GM21423 (cell line): ENCODE measurements around the gene RB1.
"Not testable (repeated sequence)": the region's sequence is repeated elsewhere in the genome, so short reads cannot be mapped to it uniquely, and the experiment has no call there.

Source experiments
- ATAC-seq: cut with Tn5 transposase; IDR thresholded peaks from one replicate; pipeline ENCODE4 v1.9.1; 2021; ENCODE audit warnings: mild to moderate bottlenecking, moderate library complexity; ENCODE audit not compliant: unreplicated experiment

The RB1 gene

DNA sequence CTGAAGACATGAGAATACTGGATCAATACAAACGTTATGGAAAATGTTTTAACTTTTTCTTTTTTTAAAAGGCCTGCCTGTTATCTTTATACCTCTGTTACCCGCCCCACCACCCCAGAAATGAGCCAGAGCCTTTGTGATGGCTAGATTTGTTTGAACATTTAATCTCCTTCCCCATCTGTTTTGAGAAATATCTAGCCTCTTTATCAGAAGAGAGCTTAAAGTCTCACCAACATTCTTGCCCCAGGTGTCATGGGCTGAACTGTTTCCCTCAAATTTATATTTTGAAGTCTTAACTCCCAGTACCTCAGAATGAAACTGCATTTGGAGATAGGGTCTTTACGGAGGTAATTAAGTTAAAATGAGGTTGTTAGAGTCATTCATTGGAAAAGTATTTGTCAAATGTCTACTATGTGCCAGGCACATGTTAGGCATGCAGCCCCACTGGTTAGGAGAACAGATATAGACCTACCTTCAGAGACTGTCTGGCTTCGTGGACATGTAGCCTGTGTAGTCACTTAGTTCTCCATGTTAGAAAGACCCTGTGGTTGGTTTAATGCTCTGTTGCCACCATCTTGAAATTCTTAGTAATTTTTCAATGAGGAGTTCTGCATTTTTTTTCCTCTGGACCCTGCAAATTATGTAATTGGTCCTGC, 6.3 kb upstream of the RB1 start:
- no peak for ATAC-seq

DNA sequence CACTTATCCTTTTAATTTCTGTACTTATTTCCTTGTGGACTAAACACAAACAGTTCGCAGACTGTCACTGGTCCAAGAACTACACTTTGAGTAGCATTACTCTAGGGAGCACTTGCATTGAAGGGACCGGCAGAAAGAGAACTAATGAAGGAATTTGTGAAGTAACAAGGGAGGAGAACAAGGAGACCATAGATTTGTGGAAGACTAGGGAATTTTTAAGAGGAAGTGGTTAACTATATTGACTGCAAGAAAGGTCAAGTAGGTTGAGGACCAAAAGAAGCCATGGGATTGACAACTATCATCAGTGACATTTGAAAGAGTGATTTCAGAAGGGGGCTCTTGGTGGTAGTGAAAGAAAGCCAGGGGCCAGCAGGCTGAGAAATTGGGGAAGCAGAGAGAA, 4.0 kb upstream of the RB1 start:
- ATAC-seq: no peak

DNA sequence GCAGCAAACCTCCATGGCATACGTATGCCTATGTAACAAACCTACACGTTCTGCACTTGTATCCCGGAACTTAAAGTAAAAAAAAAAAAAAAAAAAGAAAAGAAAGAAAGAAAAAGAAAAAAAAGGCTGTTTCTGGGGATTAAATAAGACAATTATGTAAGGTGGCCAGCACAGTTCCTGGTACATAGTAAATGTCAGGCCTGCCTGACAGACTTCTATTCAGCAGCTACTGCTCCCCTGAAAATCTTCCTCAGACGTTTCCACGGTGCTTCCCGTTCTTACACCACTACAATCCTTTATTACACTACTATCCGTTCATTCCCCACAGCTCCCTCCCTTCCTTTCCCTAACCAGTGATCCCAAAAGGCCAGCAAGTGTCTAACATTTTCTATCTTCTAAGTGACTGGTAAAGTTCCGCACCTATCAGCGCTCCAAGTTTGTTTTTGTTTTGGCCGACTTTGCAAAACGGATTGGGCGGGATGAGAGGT, 636 bp upstream of the RB1 start:
- no peak for ATAC-seq

DNA sequence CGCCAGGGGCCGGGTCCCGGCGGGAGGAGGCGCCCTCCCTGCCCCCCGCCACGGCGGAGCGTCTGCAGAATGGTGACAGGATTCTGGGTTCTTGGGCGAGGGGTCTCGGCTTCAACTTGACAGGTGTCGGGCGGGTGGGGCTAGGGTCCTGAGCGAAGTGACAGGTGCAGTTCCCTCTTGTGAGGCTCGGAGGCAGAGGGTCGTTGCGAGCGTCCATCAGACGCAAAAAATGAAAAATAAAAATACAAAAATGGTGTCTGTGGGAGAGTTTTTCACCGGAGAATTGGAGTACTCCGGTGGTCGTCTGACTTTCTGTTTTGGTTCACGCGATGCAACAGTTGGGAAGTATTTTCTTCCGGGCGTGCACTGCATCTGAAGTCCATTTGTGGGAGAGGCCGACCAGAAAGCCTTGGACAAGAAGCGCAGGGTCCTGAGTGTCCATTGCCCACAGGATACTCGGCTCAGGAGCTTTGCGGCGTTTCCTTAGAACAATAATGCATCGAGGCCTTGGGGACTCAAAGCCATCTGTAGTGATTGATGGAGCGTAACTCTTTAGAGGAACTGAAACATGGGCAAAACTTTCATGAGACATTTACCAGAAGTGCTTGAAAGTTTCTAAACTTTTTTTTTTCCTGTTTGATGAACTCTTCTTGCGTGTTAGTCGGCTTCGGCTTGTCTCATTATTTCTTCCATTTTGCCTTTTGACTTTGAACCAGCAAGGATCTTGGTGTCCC, 759 bp downstream of the RB1 start:
- ATAC-seq: peak; percentile 71

DNA sequence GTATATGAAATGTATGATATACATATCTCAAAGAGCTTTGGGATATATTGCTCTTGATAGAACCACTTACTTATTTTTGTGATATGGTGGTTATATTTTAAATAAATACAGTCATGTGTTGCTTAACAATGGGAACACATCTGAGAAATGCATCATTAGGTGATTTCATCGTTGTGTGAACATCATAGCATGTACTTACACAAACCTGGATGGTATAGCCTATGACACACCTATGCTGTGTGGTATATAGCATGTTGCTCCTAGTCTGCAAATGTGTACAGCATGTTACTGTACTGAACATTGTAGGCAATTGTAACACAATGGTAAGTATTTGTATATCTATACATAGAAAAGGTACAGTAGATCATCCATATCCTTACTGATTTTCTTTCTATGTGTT, 7.7 kb downstream of the RB1 start:
- ATAC-seq: no peak

DNA sequence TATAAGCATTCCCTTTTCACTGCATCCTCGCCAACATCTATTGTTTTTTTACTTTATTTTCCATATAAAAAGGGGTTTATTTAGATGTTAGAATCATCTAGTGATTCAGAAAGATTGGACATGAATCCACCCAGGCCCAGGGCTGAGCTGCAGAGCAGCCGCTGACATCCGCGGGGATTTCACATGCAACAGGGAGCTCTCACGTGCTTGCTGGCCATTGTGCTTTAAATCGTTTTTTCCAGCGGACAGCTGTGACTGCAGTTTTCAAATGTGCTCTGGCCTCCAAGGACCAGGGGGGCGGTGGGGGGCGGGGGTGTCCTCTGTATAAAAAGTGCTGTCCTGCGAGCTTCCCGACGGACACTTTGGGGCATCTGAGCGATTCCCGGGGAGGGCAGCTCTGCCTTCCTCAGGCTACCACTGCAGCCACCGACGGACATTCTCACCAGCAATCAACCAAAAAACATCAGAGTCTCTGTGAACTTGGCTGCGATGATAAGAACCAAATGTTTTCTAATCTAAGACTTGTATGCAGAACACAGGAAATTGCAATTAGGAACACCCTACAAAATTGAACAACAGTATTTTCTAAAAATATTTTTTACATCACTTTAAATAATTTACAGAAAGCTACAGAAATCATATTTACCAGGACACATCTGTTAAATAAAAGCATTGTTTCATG, 12.6 kb downstream of the RB1 start:
- ATAC-seq: no peak

DNA sequence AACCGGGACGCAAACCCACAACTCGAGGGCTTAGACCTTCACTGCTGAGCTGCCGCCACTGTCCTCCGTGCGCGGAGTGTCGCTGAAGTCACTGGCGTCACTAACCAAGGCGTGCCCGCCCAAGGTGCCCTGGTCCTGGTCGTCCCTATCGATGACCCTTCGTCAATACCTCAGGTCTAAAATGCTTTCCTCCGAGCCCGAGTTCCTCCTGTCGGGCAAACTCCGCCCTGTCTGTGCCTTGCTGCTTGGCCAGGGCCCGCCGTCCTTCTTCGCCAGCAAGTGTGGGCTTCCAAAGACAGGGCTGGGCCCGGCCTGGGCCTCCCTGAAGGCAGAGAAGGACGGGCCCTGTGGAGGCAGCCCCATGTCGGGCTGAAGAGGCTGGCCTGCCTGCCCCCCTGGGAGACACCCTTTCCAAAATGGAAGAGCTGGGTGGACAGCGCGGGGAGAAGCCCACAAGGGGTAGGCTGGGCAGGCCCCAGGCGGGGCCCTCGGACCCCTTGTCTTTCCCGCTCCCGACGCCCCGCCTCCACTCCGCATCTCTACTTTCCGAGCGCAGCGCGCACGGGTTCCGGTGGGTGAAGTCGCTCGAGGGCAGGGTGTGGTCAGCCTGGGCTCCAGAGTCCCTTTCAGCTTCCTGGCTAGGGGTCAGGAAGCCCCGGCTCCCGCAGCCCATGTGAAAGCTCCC, 13.4 kb downstream of the RB1 start:
- no peak for ATAC-seq

DNA sequence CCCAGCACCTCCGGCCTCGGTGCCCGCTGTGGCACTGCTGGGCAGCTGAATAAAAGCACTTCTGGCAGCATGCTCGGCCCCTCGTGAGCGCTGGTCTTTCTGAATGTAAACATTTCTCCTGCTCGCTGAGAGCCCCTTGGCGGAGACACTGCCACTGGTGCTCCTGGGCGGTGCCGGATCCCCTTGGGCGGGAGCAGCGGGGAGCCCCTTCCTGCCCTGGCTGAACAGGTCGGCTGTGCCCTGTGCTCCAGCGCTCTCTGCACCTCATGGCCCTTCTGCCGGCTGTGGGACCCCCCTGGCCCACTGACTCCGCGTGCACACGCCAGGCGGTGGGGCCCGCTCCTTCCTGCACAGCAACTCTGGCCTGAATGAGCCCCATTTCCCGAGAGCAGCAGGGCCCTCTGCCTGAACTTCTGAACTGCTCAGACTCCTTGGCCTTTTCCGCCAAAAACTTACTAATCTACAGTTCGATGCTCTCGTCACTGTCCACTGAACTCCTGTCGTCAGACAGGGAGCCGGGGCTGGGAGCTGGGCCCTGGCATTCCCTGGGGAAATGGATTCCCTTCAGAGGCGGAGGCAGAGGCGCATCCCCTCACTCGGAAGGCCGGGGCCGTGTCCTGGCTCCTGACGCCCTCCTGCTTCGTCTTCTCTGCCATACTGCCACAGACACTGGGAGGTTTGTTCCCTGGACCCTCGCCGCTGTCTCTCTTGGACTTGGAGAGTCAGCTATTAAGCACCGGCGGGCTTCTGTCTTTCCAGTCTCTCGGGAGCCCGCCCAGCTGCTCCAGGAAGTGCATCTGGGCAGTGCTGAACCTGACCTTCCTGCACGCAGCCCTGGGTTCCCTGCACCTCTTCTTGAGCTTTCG, 14.2 kb downstream of the RB1 start:
- ATAC-seq: no peak

DNA sequence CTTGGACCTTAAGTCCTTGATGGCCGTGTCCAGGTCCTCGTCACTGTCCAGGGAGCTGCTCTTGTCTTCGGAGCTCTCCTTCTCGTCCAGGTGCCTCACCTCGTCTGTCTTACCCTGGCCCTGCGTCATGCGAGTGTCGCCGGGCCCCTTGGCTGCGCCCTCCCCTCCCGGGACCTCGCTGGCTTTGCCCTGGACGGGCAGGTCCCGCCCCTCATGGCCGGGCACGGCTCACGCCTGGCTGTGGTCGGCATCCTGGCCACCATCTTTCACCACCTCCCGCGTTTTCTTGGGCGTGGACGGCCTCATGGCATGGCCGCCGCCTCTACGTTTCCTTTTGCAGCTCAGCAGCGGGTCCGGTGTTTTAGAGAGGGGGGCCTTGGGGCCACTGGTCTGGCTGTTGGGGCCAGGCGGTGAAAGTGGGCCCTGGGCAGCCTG, 14.8 kb downstream of the RB1 start:
- ATAC-seq: no peak

DNA sequence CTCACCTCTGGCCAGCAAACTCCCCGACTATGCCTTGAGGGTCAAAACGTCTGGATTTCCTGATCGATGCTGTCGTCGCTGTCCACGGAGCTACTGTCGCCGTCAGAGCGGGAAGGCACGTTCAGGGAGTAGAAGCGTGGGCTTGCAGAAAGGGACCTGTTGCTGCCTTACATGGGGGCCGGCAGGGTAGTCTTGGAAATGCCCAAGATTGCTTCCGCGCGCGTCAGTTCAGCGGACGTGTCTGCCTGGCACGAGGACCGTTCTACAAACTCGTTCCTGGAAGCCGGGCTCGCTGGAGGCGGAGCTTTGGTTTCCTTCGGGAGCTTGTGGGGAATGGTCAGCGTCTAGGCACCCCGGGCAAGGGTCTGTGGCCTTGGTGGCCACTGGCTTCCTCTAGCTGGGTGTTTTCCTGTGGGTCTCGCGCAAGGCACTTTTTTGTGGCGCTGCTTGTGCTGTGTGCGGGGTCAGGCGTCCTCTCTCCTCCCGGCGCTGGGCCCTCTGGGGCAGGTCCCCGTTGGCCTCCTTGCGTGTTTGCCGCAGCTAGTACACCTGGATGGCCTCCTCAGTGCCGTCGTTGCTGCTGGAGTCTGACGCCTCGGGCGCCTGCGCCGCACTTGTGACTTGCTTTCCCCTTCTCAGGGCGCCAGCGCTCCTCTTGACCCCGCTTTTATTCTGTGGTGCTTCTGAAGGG, 15.4 kb downstream of the RB1 start:
- no peak for ATAC-seq

DNA sequence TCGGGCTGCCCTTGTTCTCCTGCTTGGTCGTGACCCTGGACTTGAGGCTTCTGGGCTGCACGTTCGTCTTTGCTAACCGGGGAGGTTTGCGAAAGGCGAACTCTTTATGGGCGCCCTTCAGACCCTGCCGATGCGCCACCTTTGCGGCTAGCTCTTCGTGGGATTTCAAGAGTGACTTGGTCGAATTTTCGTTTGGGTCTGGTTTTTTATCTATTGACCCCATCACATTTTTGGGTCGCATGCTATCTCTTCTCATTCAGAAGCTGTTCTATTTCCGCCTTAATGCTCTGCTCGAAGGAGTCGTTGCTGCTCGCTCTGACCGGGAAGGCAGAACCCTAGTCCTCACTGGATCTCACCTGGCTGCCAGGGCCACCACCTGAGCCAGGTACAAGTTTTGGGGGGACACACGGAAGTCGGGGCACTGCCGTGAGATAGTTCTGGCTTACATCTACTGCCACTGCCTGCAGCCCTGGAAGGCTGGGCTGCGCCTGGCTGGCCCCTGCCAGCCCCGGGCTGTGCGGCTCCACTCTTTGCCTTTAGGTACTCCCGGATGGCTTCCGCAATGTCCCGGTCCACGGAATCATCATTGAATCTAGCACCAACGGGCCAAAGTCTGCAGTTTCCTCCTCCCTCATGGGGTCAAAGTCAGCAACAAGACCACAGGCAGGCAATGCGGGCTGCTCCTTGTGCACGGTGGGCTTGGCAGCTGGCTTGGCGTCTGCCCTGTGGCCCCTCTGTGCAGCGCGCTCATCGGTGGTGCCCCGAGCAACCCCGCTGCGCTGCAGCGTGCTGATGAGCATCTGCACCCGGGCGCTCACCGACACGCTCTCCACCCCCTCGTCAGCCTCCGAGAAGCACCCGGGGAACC, 16.2 kb downstream of the RB1 start:
- no peak for ATAC-seq

DNA sequence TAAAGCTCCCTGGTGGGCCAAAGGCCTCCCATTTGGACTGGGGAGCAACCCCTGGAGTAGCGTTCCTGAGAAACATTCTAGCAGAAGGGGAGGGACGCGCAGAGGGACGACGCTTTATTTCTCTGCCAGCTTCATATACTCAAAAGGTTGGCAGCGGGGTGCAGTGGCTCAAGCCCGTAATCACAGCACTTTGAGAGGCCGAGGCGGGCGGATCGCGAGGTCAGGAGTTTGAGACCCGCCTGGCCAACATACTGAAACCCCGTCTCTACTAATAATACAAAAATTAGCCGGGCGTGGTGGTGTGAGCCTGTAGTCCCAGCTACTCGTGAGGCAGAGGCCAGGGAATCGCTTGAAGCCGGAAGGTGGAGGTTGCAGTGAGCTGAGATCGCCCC, 16.8 kb downstream of the RB1 start:
- ATAC-seq: no peak

DNA sequence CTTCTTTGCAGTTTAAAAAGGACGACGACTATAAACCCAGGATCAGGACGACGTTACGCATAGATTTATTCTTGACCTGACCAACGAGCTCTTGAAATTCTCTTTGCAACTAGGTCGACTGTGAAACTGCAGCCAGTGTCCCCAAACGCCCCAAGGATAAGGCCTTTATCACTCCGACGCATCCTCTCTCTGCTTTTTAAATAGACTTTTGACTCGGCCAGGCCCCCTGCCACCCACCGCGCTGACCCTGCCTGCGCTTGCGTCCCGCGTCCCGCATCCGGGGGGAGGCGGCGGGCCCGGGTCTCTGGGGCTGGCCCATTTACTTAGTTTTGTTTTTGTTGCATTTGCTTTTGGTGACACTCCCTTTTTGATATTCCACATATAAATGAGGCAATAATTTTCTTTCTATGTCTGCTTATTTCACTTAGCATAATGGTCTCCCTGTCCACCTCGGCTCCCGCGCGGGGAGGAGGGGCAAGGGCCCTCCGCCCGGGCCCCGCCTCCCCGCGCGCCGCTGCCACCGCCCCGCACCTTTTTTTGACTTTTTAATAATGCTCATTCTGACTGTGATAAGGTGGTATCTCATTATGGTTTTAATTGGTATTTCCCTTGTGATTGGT, 17.4 kb downstream of the RB1 start:
- no peak for ATAC-seq

DNA sequence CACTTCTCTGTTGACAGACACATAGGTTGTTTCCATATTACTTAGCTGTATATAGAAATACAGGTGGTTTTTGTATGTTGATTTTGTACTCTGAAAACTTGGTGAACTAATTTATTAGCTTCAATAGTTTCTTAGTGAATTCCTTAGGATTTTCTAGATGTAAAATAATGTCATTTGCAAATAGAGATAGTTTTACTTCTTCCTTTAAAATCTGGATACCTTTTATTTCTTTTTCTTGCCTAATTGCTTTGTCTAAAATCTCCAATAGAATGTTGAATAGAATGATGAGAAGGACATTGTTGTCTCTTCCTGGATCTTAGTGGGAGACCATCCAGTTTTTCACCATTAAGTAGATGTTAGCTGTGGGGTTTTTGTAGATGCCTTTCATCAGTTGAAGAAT, 18.7 kb downstream of the RB1 start:
- no peak for ATAC-seq

DNA sequence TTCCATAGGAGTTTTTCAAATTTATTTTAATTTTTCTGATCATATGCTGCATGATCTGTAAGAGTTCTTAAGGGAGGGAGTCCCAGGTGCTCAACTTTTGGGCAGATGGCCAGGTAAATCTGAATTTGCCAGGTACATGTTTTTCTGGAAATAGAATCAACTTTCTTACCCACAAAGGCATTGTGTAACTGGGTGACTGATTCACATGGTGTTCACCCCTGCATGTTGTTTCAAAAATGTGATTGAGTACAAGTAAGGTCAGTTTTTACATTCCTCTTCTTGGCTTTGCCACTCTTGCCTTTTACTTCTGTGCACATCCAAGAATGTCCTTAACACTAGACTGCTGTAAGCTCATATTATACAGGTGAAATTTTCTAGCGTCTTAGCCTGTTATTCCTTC, 30.4 kb downstream of the RB1 start:
- no peak for ATAC-seq

DNA sequence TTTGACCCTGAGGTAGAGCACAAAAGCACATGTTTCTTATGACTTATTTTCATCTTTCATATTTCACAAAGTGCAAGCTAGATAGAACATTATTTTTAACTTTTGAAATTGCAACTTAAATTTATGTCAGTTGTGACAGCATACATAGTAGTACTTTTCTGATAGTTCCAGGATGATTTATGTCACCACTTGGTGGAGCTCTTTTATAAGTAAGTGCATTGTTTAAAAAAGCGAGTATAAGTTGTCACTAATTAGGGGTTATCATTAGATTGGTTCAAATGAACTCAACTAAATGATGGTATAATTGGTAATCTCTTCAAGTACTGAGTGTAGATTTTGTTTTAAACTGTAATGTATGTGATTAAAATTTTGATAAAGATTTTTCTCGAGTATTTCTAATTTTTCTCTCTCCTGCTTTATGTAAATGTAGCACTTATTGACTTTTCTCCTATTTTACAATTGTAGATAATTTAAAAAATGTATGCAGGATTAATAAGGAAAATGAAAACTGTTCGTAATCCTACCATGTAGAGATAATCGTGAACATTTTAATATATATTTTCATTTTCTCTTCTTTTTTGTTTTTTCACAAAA, 31.1 kb downstream of the RB1 start:
- no peak for ATAC-seq

DNA sequence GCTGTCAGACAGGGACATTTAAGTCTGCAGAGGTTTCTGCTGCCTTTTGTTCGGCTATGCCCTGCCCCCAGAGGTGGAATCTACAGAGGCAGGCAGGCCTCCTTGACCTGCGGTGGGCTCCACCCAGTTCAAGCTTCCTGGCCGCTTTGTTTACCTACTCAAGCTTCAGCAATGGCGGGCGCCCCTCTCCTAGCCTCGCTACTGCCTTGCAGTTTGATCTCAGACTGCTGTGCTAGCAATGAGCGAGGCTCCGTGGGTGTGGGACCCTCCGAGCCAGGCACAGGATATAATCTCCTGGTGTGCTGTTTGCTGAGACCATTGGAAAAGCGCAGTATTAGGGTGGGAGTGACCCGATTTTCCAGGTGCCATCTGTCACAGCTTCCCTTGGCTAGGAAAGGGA, 35.6 kb downstream of the RB1 start:
- ATAC-seq: not testable (repeated sequence)

DNA sequence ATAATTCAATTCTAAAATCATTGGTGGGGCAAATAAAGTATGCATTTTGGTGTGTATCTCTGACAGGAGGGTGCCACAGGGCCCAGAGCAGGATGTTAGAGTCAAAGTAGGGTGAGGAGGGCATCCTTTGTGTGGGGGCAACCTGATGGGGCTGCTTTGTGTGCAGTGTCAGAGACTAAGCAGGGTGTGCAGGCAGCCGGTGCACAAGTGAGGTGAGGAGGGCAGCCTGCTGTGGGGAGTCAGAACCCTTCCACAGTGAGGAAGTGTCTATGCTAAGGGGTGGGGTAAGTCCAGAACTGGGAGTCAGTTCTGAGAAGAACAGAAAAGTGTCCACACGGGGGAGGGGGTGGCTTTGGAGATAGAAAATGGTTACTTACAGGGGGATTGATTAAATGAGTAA, 40.7 kb downstream of the RB1 start:
- ATAC-seq: no peak
